Stimulated activated CD4-positive, alpha-beta T cell treated with anti-CD3 and anti-CD28 coated beads, Interleukin-1b, Interleukin-23, amount 100 ng/mL, for 4 hours (primary cell): ENCODE data around the gene INTS6.

Source experiments
- DNase-seq, 2 donors: peaks; one replicate each; pipeline ENCODE4 v3.0.0-alpha.2; 2020; ENCODE audit warnings: low read depth in 2 of 2

INTS6 gene

DNA sequence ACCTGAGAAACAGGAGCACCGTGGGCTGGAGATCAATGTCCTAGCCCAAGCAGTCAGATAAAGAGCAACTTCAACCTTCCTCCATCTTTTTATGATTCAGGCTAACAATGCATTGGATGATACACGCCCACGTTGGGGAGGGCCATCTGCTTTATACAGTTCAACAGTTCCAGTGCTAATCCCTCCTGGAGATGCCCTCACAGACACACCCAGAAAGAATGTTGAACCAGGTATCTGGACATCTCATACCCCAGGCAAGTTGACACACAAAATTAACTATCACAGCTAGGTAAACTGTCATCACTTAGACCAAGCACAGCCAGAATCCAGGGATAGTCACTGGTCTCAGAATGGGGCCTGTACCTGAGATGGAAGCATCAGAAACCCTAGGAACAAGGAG is 134.0 kb downstream of the INTS6 start:
- no peak for DNase-seq

- DNase-seq: no peak
Measured at GRCh38 chr13:51318015-51318414, 134.8 kb downstream of the INTS6 start.

DNA sequence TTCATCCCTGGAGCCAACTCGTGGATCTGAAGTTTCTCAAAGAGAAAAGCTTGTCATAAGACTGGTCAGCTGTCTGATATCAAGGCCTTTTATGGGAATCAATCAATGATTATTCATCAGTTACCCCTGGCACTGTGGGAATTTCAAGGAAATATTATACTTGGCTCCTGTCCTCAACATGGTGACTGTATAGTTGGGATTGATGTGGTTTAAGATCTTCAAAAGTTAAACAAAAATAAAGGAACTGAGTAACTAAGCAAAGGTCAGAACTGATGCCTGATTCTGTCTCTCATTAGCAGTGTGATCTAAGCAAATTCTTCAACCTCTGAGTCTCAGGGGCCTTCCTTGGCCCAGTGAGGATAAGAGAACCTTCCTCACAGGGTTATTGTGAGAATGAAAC is 135.6 kb downstream of the INTS6 start:
- no peak for DNase-seq

- no peak for DNase-seq
Measured at GRCh38 chr13:51313619-51314018, 139.2 kb downstream of the INTS6 start.

- DNase-seq: no peak
Measured at GRCh38 chr13:51311957-51312520, 140.8 kb downstream of the INTS6 start.
